Measurements from ENCODE around the gene PLXNA4. TPM values are rescaled to one million over a fixed set of nuclear protein-coding genes. Genes with fewer than 3 reads are reported as not detected.

Gene PLXNA4
- total RNA-seq, 1 experiment from 2014 or later, result 0.11 TPM

- Histone ChIP-seq H3K36me3 (ENCODE audit: insufficient read depth, low read length, poor library complexity, severe bottlenecking) (no peaks in the 10 kb centered on the region), H3K9me3 (ENCODE audit: low read depth, low read length, poor library complexity, severe bottlenecking) (no peaks in the 10 kb centered on the region), H3K27ac (ENCODE audit: low read depth, low read length, poor library complexity, severe bottlenecking) (no peak overlapping the region), H3K4me3 (ENCODE audit: low read depth, low read length, poor library complexity, severe bottlenecking) (no peak overlapping the region), H3K27me3 (replicated peaks; ENCODE audit: insufficient read depth, low read depth, low read length, poor library complexity) (no peaks in the 10 kb centered on the region), H3K4me1 (ENCODE audit: insufficient read depth, low read length, poor library complexity, severe bottlenecking) (no peaks in the 10 kb centered on the region)
- intact Hi-C loops (cut with micrococcal nuclease; ENCODE audit: unreplicated experiment), result no loop called here
- DNase-seq (ENCODE audit: low spot score), result no peak
- no peak for TF ChIP-seq EZH2 (IDR thresholded peaks at IDR 0.05; ENCODE audit: borderline replicate concordance, low read depth, low read length, poor library complexity, severe bottlenecking)
- no peak for TF ChIP-seq CTCF (conservative IDR thresholded peaks at IDR 0.05; ENCODE audit: low read depth, low read length)
- BruUV-seq (replicated peaks), result no TSS peak
- POLR2A ChIA-PET (ENCODE audit: low non-redundant PET), result no interaction called here
- CTCF ChIA-PET, result no interaction called here
Measured at GRCh38 chr7:132504071-132504470, 72.2 kb downstream of the PLXNA4 start.

- BruUV-seq (replicated peaks), result no TSS peak
- ChIA-PET POLR2A (ENCODE audit: low non-redundant PET) (no interaction called here), CTCF (no interaction called here)
- Histone ChIP-seq H3K9me3 (ENCODE audit: low read depth, low read length, poor library complexity, severe bottlenecking) (no peaks in the 10 kb centered on the region), H3K4me1 (ENCODE audit: insufficient read depth, low read length, poor library complexity, severe bottlenecking) (no peaks in the 10 kb centered on the region), H3K27me3 (replicated peaks; ENCODE audit: insufficient read depth, low read depth, low read length, poor library complexity) (no peaks in the 10 kb centered on the region), H3K36me3 (ENCODE audit: insufficient read depth, low read length, poor library complexity, severe bottlenecking) (no peaks in the 10 kb centered on the region), H3K27ac (ENCODE audit: low read depth, low read length, poor library complexity, severe bottlenecking) (no peak overlapping the region), H3K4me3 (ENCODE audit: low read depth, low read length, poor library complexity, severe bottlenecking) (no peak overlapping the region)
- intact Hi-C loops (cut with micrococcal nuclease; ENCODE audit: unreplicated experiment), result no loop called here
- TF ChIP-seq CTCF (conservative IDR thresholded peaks at IDR 0.05; ENCODE audit: low read depth, low read length) (no peak), EZH2 (IDR thresholded peaks at IDR 0.05; ENCODE audit: borderline replicate concordance, low read depth, low read length, poor library complexity, severe bottlenecking) (no peak)
- DNase-seq (ENCODE audit: low spot score), result no peak
Measured at GRCh38 chr7:132503415-132503814, 72.9 kb downstream of the PLXNA4 start.

- no peak for DNase-seq (ENCODE audit: low spot score)
- Histone ChIP-seq H3K4me3 (ENCODE audit: low read depth, low read length, poor library complexity, severe bottlenecking) (no peak overlapping the region), H3K36me3 (ENCODE audit: insufficient read depth, low read length, poor library complexity, severe bottlenecking) (no peaks in the 10 kb centered on the region), H3K27me3 (replicated peaks; ENCODE audit: insufficient read depth, low read depth, low read length, poor library complexity) (no peaks in the 10 kb centered on the region), H3K4me1 (ENCODE audit: insufficient read depth, low read length, poor library complexity, severe bottlenecking) (no peaks in the 10 kb centered on the region), H3K9me3 (ENCODE audit: low read depth, low read length, poor library complexity, severe bottlenecking) (no peaks in the 10 kb centered on the region), H3K27ac (ENCODE audit: low read depth, low read length, poor library complexity, severe bottlenecking) (no peak overlapping the region)
- CTCF ChIA-PET, result no interaction called here
- BruUV-seq (replicated peaks), result no TSS peak
- intact Hi-C loops (cut with micrococcal nuclease; ENCODE audit: unreplicated experiment), result no loop called here
- POLR2A ChIA-PET (ENCODE audit: low non-redundant PET), result no interaction called here
- TF ChIP-seq EZH2 (IDR thresholded peaks at IDR 0.05; ENCODE audit: borderline replicate concordance, low read depth, low read length, poor library complexity, severe bottlenecking) (no peak), CTCF (conservative IDR thresholded peaks at IDR 0.05; ENCODE audit: low read depth, low read length) (no peak)
Measured at GRCh38 chr7:132501956-132502355, 74.3 kb downstream of the PLXNA4 start.

Data from A673 (cell line).